ENCODE measurements around the gene CHMP5. TPM values are rescaled to one million over a fixed set of nuclear protein-coding genes. Genes with fewer than 3 reads are reported as not detected.
"Not testable (repeated sequence)": the region's sequence is repeated elsewhere in the genome, so short reads cannot be mapped to it uniquely, and the experiment has no call there.

Gene CHMP5
- total RNA-seq, 1 donor from 2014 or later: 76.7 TPM

DNA sequence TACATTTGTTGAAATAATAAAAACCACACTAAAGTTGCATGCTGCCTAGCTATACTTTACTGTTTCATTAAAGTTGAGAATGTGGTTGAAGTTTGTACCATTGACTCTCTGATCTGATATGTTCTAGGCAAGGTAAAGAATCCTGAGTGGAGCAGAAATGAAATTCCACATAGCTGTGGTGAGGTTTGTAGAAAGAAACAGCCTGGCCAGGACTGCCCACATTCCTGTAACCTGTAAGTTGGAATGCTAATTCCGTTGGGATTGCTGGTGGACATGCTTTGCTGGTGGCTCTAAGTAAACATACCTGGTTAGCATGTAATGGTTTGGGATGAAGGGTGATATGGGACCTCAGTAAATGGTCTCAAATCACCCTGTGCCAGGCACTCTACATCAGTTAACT, 42.2 kb downstream of the CHMP5 start:
- TF ChIP-seq, protein P1, sequence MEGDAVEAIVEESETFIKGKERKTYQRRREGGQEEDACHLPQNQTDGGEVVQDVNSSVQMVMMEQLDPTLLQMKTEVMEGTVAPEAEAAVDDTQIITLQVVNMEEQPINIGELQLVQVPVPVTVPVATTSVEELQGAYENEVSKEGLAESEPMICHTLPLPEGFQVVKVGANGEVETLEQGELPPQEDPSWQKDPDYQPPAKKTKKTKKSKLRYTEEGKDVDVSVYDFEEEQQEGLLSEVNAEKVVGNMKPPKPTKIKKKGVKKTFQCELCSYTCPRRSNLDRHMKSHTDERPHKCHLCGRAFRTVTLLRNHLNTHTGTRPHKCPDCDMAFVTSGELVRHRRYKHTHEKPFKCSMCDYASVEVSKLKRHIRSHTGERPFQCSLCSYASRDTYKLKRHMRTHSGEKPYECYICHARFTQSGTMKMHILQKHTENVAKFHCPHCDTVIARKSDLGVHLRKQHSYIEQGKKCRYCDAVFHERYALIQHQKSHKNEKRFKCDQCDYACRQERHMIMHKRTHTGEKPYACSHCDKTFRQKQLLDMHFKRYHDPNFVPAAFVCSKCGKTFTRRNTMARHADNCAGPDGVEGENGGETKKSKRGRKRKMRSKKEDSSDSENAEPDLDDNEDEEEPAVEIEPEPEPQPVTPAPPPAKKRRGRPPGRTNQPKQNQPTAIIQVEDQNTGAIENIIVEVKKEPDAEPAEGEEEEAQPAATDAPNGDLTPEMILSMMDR (conservative IDR thresholded peaks at IDR 0.05; ENCODE audit: low read depth, low read length): no peak
- no peak overlapping the region for H3K4me3 ChIP-seq (ENCODE audit: low read depth, low read length)
- DNase-seq (ENCODE audit: low read depth): no peak

DNA sequence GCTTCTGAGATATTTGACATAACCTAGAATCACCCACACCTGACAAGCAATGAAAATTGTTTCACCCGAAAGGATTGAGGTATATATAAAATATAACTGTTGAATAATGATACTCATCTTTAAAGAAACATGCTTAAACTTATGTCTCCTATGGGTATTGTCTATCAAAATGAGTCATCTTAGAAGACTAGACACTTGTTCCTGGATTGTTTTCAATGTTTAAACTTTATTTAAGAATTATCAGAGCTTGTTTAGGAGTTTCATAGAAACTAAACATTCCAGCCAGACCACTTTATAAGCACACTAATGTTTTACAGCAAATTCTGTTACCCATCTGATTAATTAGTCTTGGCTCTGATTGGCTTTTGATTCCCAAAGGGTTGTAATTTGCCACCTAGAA, 45.1 kb downstream of the CHMP5 start:
- DNase-seq (ENCODE audit: low read depth): no peak
- no peak overlapping the region for H3K4me3 ChIP-seq (ENCODE audit: low read depth, low read length)
- TF ChIP-seq, protein P1 (conservative IDR thresholded peaks at IDR 0.05; ENCODE audit: low read depth, low read length): no peak

DNA sequence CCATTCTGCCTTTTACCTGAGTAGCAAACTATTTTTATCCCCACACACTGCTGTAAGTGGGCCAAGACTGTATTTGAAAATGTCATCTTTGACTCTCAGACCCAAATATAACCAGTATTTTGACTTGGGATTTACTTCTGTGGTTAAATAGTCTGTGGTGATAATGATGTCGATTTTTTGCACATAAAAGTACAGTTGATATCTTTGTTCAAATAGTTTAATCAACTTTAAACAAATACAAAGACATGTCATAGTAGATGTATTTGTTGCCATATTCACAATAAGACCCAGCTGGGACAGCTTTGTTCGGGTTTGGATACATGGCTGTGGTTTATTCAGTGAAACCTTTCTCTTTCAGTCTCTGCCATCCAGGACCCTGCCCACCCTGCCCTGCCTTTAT, 45.9 kb downstream of the CHMP5 start:
- no peak for DNase-seq (ENCODE audit: low read depth)
- TF ChIP-seq, protein P1 (conservative IDR thresholded peaks at IDR 0.05; ENCODE audit: low read depth, low read length): no peak
- no peak overlapping the region for H3K4me3 ChIP-seq (ENCODE audit: low read depth, low read length)

DNA sequence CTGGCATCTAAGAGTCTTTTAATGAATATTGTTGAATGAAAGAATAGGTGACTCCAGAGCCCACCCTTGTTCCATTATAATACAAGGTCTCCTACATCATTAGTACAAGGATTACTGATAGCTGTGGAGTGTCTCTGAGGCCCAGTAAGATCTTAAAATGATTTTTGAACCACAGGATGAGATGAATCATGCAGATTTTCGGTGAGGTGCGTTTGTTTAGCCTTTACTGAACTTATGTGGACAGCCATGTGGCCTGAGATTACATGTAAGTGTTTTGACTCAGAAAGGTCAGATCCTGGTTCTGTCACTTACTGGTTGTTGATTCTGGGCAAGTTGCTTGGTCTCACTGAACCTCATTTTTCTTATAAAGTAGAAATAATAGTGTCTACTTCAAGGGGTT, 47.1 kb downstream of the CHMP5 start:
- TF ChIP-seq, protein P1 (conservative IDR thresholded peaks at IDR 0.05; ENCODE audit: low read depth, low read length): no peak
- H3K4me3 ChIP-seq (ENCODE audit: low read depth, low read length): no peak overlapping the region
- no peak for DNase-seq (ENCODE audit: low read depth)

DNA sequence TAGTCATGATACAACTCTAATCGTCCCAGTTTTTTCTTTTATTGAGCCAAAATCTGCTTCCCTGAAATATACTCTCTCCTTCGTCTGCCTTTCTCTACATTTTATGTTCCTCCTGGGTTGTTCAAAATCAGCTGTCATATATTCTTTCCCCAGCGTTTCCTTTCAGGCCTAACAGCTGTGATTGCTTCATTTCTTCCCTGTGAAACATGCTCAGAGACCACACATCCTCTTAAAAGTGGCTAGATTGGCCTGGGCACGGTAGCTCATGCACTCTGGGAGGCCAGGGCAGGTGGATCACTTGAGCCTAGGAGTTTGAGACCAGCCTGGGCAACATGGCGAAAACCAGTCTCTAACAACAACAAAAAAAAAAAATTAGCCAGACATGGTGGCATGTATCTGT, 50.5 kb downstream of the CHMP5 start:
- DNase-seq (ENCODE audit: low read depth): no peak
- TF ChIP-seq, protein P1 (conservative IDR thresholded peaks at IDR 0.05; ENCODE audit: low read depth, low read length): no peak
- no peak overlapping the region for H3K4me3 ChIP-seq (ENCODE audit: low read depth, low read length)

DNA sequence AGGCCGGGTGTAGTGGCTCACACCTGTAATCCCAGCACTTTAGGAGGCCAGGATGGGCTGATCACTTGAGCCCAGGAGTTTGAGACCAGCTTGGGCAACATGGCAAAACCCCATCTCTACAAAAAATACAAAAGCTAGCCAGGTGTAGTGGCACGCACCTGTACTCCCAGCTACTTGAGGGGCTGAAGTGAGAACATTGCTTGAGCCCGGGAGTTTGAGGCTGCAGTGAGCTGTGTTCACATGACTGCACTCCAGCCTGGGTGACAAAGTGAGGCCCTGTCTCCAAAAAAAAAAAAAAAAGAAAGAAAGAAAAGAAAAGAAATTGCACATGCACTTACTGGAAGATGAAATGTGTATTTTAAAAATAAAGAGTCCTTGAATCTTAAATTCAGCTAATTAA, 52.3 kb downstream of the CHMP5 start:
- H3K4me3 ChIP-seq (ENCODE audit: low read depth, low read length); DNase-seq (ENCODE audit: low read depth): not testable (repeated sequence)

DNA sequence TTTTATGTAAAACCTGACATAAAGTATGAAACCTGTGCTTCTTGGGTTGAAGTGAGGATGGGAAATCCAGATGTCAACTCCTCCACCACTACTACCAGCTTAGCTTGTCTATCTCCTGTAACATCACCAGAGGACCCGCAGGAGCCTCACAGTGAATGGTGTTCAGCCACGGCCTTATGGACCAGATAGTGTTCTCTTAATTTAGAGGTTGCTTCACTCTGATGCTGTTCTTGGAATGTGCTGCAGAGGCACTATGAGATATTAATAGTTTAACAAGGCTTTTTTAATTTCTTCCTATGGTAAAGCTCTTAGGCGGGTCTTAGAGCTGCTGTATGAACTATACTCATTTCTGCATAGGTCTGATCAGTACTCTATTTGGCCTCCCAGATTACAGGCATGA, 53.4 kb downstream of the CHMP5 start:
- H3K4me3 ChIP-seq (ENCODE audit: low read depth, low read length): no peak overlapping the region
- TF ChIP-seq, protein P1 (conservative IDR thresholded peaks at IDR 0.05; ENCODE audit: low read depth, low read length): no peak
- no peak for DNase-seq (ENCODE audit: low read depth)

DNA sequence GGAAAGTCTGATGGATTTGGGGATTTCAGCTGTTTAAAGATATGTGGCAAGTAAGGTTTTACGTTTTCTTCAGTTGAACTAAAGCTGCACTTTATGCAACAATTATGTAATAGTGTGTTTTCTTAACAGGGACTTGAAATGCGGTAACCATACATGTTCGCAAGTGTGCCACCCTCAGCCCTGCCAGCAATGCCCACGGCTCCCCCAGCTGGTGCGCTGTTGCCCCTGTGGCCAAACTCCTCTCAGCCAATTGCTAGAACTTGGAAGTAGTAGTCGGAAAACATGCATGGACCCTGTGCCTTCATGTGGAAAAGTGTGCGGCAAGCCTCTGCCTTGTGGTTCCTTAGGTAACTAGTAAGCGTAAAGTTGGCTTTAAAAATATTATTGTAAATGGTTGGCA, 53.9 kb downstream of the CHMP5 start:
- no peak for DNase-seq (ENCODE audit: low read depth)
- TF ChIP-seq, protein P1 (conservative IDR thresholded peaks at IDR 0.05; ENCODE audit: low read depth, low read length): no peak
- no peak overlapping the region for H3K4me3 ChIP-seq (ENCODE audit: low read depth, low read length)

All from epithelial cell of proximal tubule (primary cell).